HL-60 (cell line): ENCODE results near the gene TTLL11.

ENCODE experiments used
- DNase-seq, 2 experiments: peaks; one replicate each; pipeline ENCODE4 v3.0.0-alpha.2; 2010 to 2020; ENCODE audit warnings: low read depth in 1 of 2, low spot score in 1 of 2
- H3K27ac ChIP-seq: fragments of 250-450 bp; sonication (Bioruptor Pico); replicated peaks from 2 replicates; pipeline ENCODE4 v1.5.1; 2020; ENCODE audit warnings: mild to moderate bottlenecking, moderate library complexity
- H3K27me3 ChIP-seq: fragments of 250-450 bp; sonication (Bioruptor Pico); 2 replicates; pipeline ENCODE4 v1.5.1; 2021; ENCODE audit warnings: mild to moderate bottlenecking, moderate library complexity; ENCODE audit not compliant: insufficient read depth, poor library complexity, severe bottlenecking
- H3K4me3 ChIP-seq: replicated peaks from 2 replicates; pipeline ENCODE4 v1.5.1; 2011; ENCODE audit warnings: mild to moderate bottlenecking, control low read depth, low read length; ENCODE audit not compliant: insufficient read depth
- CTCF ChIP-seq: IDR thresholded peaks from one replicate; pipeline ENCODE4 v1.5.1; 2011; ENCODE audit warnings: low read length, control low read depth, inconsistent platforms; ENCODE audit not compliant: insufficient read depth
- GABPA ChIP-seq: IDR thresholded peaks from 2 replicates; pipeline ENCODE4 v1.6.1; 2012; ENCODE audit warnings: low read depth
- POLR2AphosphoS5 ChIP-seq: IDR thresholded peaks from 2 replicates; pipeline ENCODE4 v1.6.1; 2012; ENCODE audit warnings: low read depth
- REST ChIP-seq: IDR thresholded peaks from 2 replicates; pipeline ENCODE4 v1.6.1; 2012; ENCODE audit warnings: low read depth; ENCODE audit not compliant: insufficient replicate concordance
- SPI1 ChIP-seq: IDR thresholded peaks from 2 replicates; pipeline ENCODE4 v1.6.1; 2012; ENCODE audit warnings: low read depth, mild to moderate bottlenecking, borderline replicate concordance

TTLL11 gene

GRCh38 chr9:121835587-121836365 lies 257.3 kb downstream of the TTLL11 start:
- Histone ChIP-seq H3K27ac (no peak overlapping the region), H3K27me3 (no peaks in the 10 kb centered on the region), H3K4me3 (no peak overlapping the region)
- TF ChIP-seq REST (no peak), SPI1 (no peak), CTCF (no peak), GABPA (no peak)
- no peak for DNase-seq

GRCh38 chr9:121833061-121833460 lies 260.0 kb downstream of the TTLL11 start:
- Histone ChIP-seq H3K27me3 (no peaks in the 10 kb centered on the region), H3K27ac (no peak overlapping the region), H3K4me3 (no peak overlapping the region)
- TF ChIP-seq CTCF (no peak), GABPA (no peak), POLR2AphosphoS5 (no peak), REST (no peak), SPI1 (no peak)
- no peak for DNase-seq

- no peak overlapping the region for H3K27ac ChIP-seq
- no peaks in the 10 kb centered on the region for H3K27me3 ChIP-seq
- no peak overlapping the region for H3K4me3 ChIP-seq
- TF ChIP-seq GABPA (no peak), POLR2AphosphoS5 (no peak), CTCF (no peak), SPI1 (no peak), REST (no peak)
- DNase-seq: no peak
Measured at GRCh38 chr9:121831869-121832268, 261.2 kb downstream of the TTLL11 start.
